HepG2 (cell line): ENCODE measurements around the gene LTK. TPM values are rescaled to one million over a fixed set of nuclear protein-coding genes. Genes with fewer than 3 reads are reported as not detected.

Source experiments
- ATAC-seq: fragments of 200-7000 bp; cut with Tn5 transposase; 3 replicates; pipeline ENCODE4 v1.9.1; 2020; ENCODE audit warnings: mild to moderate bottlenecking, moderate library complexity
- BruUV-seq: library from RNA; stranded (reverse); fragments of 400-500 nt; replicated peaks from 2 replicates; lab custom pipeline; 2021; lab: Mats Ljungman, UMichigan
- CTCF ChIA-PET: fragments of 300-600 bp; formaldehyde crosslinking; extraction: SDS; loops from one replicate; lab custom pipeline; 2021; ENCODE audit warnings: low total read pairs, inconsistent platforms, low intra/inter-chr PET ratio; lab: Yijun Ruan, JAX
- POLR2A ChIA-PET: fragments of 350-600 bp; sonication (Branson Sonifier 250); formaldehyde crosslinking; loops from one replicate; lab custom pipeline; 2020; ENCODE audit warnings: antibody characterized with exemption, inconsistent platforms; lab: Yijun Ruan, JAX
- DNase-seq: peaks from one replicate; pipeline ENCODE4 v3.0.0-alpha.2; 2015; ENCODE audit warnings: low spot score
- FAIRE-seq: peaks from 3 replicates; lab custom pipeline; 2011; peaks lifted over from hg19 to GRCh38; lab: Jason Lieb, UNC
- H2AFZ ChIP-seq: one replicate; pipeline ENCODE4 v1.6.1; 2011; ENCODE audit warnings: low read length, inconsistent platforms
- H3K27ac ChIP-seq: fragments of 300-600 bp; 3 replicates; pipeline ENCODE4 v1.8.0; 2011; ENCODE audit warnings: mixed run types, mild to moderate bottlenecking, mixed read lengths, low read length, inconsistent platforms; ENCODE audit not compliant: insufficient read depth; ENCODE audit errors: extremely low read length
- H3K27me3 ChIP-seq, 2 experiments: fragments of 200-600 bp in 1 of 2; 2 replicates in 1 of 2; 3 replicates in 1 of 2; pipeline versions ENCODE4 v1.6.0 to v1.8.0; 2011; ENCODE audit warnings: low read length in 2 of 2, mild to moderate bottlenecking in 2 of 2, moderate library complexity in 2 of 2, inconsistent platforms in 1 of 2; ENCODE audit not compliant: insufficient read depth in 2 of 2, control insufficient read depth in 1 of 2
- H3K36me3 ChIP-seq, 2 experiments: fragments of 200-600 bp in 1 of 2; replicated peaks in 1 of 2; 2 replicates in 1 of 2; 3 replicates in 1 of 2; pipeline versions ENCODE4 v1.5.1 to v1.8.0; 2011; ENCODE audit warnings: low read length in 2 of 2, inconsistent platforms in 1 of 2; ENCODE audit not compliant: insufficient read depth in 2 of 2, control insufficient read depth in 1 of 2
- H3K4me1 ChIP-seq: 2 replicates; pipeline ENCODE4 v1.5.1; 2012; ENCODE audit warnings: low read length, inconsistent platforms; ENCODE audit not compliant: insufficient read depth
- H3K4me2 ChIP-seq: 2 replicates; pipeline ENCODE4 v1.6.0; 2011; ENCODE audit warnings: low read depth, low read length, inconsistent platforms
- H3K4me3 ChIP-seq, 3 experiments: fragments of 200-600 bp in 1 of 3; sonication (generic), shearing (Covaris generic) in 1 of 3; replicated peaks in 1 of 3; 2 replicates each; pipeline ENCODE4 v1.5.1; 2011 to 2016; ENCODE audit warnings: low read length in 3 of 3, inconsistent platforms in 2 of 3, low read depth in 2 of 3, mild to moderate bottlenecking in 2 of 3, control low read depth in 1 of 3, mixed read lengths in 1 of 3; ENCODE audit not compliant: insufficient read depth in 1 of 3
- H3K79me2 ChIP-seq: one replicate; pipeline ENCODE4 v1.6.1; 2011; ENCODE audit warnings: low read length, inconsistent platforms; ENCODE audit not compliant: insufficient read depth
- H3K9ac ChIP-seq: 2 replicates; pipeline ENCODE4 v1.6.0; 2011; ENCODE audit warnings: mild to moderate bottlenecking, low read depth, low read length, inconsistent platforms; ENCODE audit not compliant: insufficient read depth
- H3K9me3 ChIP-seq: 2 replicates; pipeline ENCODE4 v1.5.1; 2012; ENCODE audit warnings: mild to moderate bottlenecking, low read length
- H4K20me1 ChIP-seq: 2 replicates; pipeline ENCODE4 v1.6.0; 2011; ENCODE audit warnings: inconsistent platforms, mild to moderate bottlenecking, low read length, moderate library complexity; ENCODE audit not compliant: insufficient read depth
- ATM ChIP-seq: fragments of 450-650 bp; IDR thresholded peaks from 2 replicates; pipeline ENCODE4 v1.7.1; 2017; ENCODE audit warnings: mild to moderate bottlenecking, borderline replicate concordance
- E2F1 ChIP-seq: sonication (generic); formaldehyde crosslinking; IDR thresholded peaks from 2 replicates; pipeline ENCODE4 v1.5.0; 2020; ENCODE audit warnings: missing genetic modification reagents
- ETV5 ChIP-seq: IDR thresholded peaks from 2 replicates; pipeline ENCODE4 v1.6.1; 2018; ENCODE audit warnings: missing biosample characterization, missing genetic modification reagents, inconsistent platforms, borderline replicate concordance
- HMG20B ChIP-seq: conservative IDR thresholded peaks from 2 replicates; pipeline ENCODE4 v1.6.1; 2016; ENCODE audit warnings: missing genetic modification reagents, missing compliant biosample characterization
- KLF12 ChIP-seq: sonication (generic); formaldehyde crosslinking; IDR thresholded peaks from 2 replicates; pipeline ENCODE4 v1.4.0; 2020; ENCODE audit warnings: missing genetic modification reagents, borderline replicate concordance
- PRPF4 ChIP-seq: fragments of 200-400 bp; formaldehyde crosslinking; IDR thresholded peaks from 2 replicates; pipeline ENCODE4 v1.6.1; 2016; ENCODE audit warnings: low read length, low read depth; ENCODE audit not compliant: poor library complexity, severe bottlenecking
- XRCC5 ChIP-seq: fragments of 200-400 bp; formaldehyde crosslinking; optimal IDR thresholded peaks from 2 replicates; pipeline ENCODE3; 2017; ENCODE audit warnings: mild to moderate bottlenecking, low read length
- ZBTB38 ChIP-seq: sonication (generic); formaldehyde crosslinking; IDR thresholded peaks from 2 replicates; pipeline ENCODE4 v1.5.1; 2020; ENCODE audit warnings: mild to moderate bottlenecking, missing genetic modification reagents
- ZNF709 ChIP-seq: sonication (generic); formaldehyde crosslinking; IDR thresholded peaks from 2 replicates; pipeline ENCODE4 v1.5.0; 2020; ENCODE audit warnings: mild to moderate bottlenecking, missing genetic modification reagents
- ZNF878 ChIP-seq: sonication (generic); formaldehyde crosslinking; IDR thresholded peaks from 2 replicates; pipeline ENCODE4 v1.8.1; 2023; ENCODE audit warnings: mild to moderate bottlenecking, missing genetic modification reagents, moderate library complexity
- WGBS: methylation state at CpG from one replicate; pipeline ENCODE4 v1.1.6; 2017; ENCODE audit warnings: low lambda C conversion rate; 5-methylcytosine and 5-hydroxymethylcytosine counted together
- in situ Hi-C: cut with HindIII; loops from 2 replicates; pipeline ENCODE4 v1.10.0; 2017; ENCODE audit warnings: low pct_unique_long_range_greater_than_20kb; ENCODE audit not compliant: extremely low pct_ligation_motif_present
- intact Hi-C: fragments of 100-400 bp; cut with micrococcal nuclease; formaldehyde crosslinking; loops from one replicate; pipeline ENCODE4 v1.10.0; 2022; ENCODE audit not compliant: unreplicated experiment
- polyA plus RNA-seq, 8 experiments: library from polyadenylated mRNA; depleted of rRNA in 3 of 8; stranded (reverse) in 7 of 8; unstranded in 1 of 8; fragments of >200 nt; fragmentation: Illumina TruSeq in 4 of 8; extraction: Trizol in 4 of 8; gene quantifications; 2 replicates each; pipeline versions ENCODE4 v1.2.1 to v1.2.3, GENCODE V29; 2011 to 2016; ENCODE audit warnings: low read depth in 4 of 8, missing spikeins in 1 of 8, mixed read lengths in 1 of 8; ENCODE audit not compliant: insufficient read depth in 1 of 8
- total RNA-seq, 5 experiments: library from RNA; depleted of rRNA; stranded (reverse); fragments of >200 nt; fragmentation: Illumina TruSeq; extraction: Trizol; gene quantifications; 2 replicates each; pipeline ENCODE4 v1.2.3, GENCODE V29; 2016; ENCODE audit warnings: low read depth in 1 of 5
- TF ChIP-seq, protein P1 (sequence below): sonication (generic); formaldehyde crosslinking; IDR thresholded peaks from 2 replicates; pipeline ENCODE4 v1.4.0; 2020; ENCODE audit warnings: mild to moderate bottlenecking, missing genetic modification reagents
- TF ChIP-seq, protein P2 (sequence below): sonication (generic); IDR thresholded peaks from 2 replicates; pipeline ENCODE4 v1.6.1; 2016; ENCODE audit warnings: low read depth, borderline replicate concordance
- TF ChIP-seq, protein P3 (sequence below): sonication (generic); formaldehyde crosslinking; conservative IDR thresholded peaks from 2 replicates; pipeline ENCODE4 v1.4.0; 2020; ENCODE audit warnings: missing genetic modification reagents

The LTK gene
- total and polyA plus RNA-seq, 2 of the 13 experiments (the other 11 are each of a cell fraction or from before 2014, with no cell fraction given): 0.01 TPM; not detected in 1

GRCh38 chr15:41510728-41511127 is 2.9 kb downstream of the LTK start:
- Histone ChIP-seq H3K27me3 (peaks cover 0 to 5% of the 10 kb centered on the region in 2 experiments; a peak in 1 of 5 replicates), H3K4me1 (0 out of 2 replicates have a peak, but pooled peaks cover 6% of the 10 kb centered on the region), H3K27ac (no peak overlapping the region), H3K4me3 (no peak overlapping the region), H3K4me2 (no peak overlapping the region), H3K79me2 (no peaks in the 10 kb centered on the region), H3K36me3 (no peaks in the 10 kb centered on the region), H3K9me3 (no peaks in the 10 kb centered on the region), H3K9ac (no peak overlapping the region), H2AFZ (no peak overlapping the region), H4K20me1 (no peaks in the 10 kb centered on the region)
- BruUV-seq: no TSS peak
- DNase-seq: no peak
- CTCF ChIA-PET: no interaction called here
- intact Hi-C loops (no loop called here), in situ Hi-C loops (no loop called here)
- POLR2A ChIA-PET: no interaction called here
- ATAC-seq: no peak
- no peak for TF ChIP-seq XRCC5
- TF ChIP-seq HMG20B: no peak
- TF ChIP-seq PRPF4: no peak
- TF ChIP-seq ZBTB38 (CRISPR knock-in tag): no peak
- no peak for TF ChIP-seq KLF12
- no peak for FAIRE-seq
- 53% methylated on average over 7 of the region's 7 CpGs for WGBS

DNA sequence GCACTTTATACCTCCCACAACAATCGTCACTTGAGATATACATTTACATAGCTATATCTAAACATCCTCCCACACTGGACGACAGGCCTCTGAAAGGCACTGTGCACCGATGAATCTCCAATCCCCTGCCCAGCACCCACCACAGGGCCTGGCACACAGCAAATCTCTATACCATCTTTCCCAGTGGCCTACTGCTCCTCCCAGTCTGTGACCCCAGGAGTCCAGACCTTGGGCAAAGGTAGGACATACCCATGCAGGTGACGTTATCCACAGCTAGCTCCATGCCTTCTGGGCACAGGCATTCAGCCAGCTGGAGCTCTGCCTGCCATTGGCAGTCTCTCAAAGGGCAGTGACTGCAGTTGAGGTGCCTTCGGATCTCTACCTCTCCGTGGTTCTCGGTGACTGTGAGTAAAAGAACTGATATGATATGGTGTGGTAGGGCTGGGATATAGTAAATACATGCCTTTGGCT is 5.8 kb downstream of the LTK start:
- in situ Hi-C loops: no loop called here
- FAIRE-seq: no peak
- Histone ChIP-seq H3K79me2 (no peaks in the 10 kb centered on the region), H3K4me2 (no peak overlapping the region), H3K27me3 (peaks cover 0 to 5% of the 10 kb centered on the region in 2 experiments; a peak in 1 of 5 replicates), H3K9me3 (no peaks in the 10 kb centered on the region), H2AFZ (no peak overlapping the region), H4K20me1 (no peaks in the 10 kb centered on the region), H3K4me1 (0 out of 2 replicates have a peak, but pooled peaks cover 6% of the 10 kb centered on the region), H3K9ac (no peak overlapping the region), H3K27ac (no peak overlapping the region), H3K4me3 (no peak overlapping the region), H3K36me3 (peaks cover under 1 to 5% of the 10 kb centered on the region in 2 experiments; a peak in 4 of 5 replicates)
- 64% methylated on average over 7 of the region's 7 CpGs for WGBS
- intact Hi-C loops: loop anchor here (5.0 kb wide), 1 partner anchor 41 kb away; no protein-coding TSS in a partner anchor
- BruUV-seq: no TSS peak
- ChIA-PET CTCF (interaction anchor here (1.6 kb wide), 1 partner anchor 42 kb away, joined by 13 read pairs; no protein-coding TSS in a partner anchor), POLR2A (interaction anchor here (1.5 kb wide), 2 partner anchors 12 to 15 kb away, joined by 5 read pairs; no protein-coding TSS in a partner anchor)
- ATAC-seq: peak; percentile 4; the same call in 2 of the 3 replicates
- DNase-seq: no peak
- TF ChIP-seq E2F1 (CRISPR knock-in tag) (no peak), ATM (no peak), ZNF709 (CRISPR knock-in tag) (no peak), ETV5 (CRISPR knock-in tag) (no peak), ZNF878 (CRISPR knock-in tag) (no peak)
- TF ChIP-seq, protein P1, sequence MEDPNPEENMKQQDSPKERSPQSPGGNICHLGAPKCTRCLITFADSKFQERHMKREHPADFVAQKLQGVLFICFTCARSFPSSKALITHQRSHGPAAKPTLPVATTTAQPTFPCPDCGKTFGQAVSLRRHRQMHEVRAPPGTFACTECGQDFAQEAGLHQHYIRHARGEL (CRISPR knock-in tag): no peak
- TF ChIP-seq, protein P2, sequence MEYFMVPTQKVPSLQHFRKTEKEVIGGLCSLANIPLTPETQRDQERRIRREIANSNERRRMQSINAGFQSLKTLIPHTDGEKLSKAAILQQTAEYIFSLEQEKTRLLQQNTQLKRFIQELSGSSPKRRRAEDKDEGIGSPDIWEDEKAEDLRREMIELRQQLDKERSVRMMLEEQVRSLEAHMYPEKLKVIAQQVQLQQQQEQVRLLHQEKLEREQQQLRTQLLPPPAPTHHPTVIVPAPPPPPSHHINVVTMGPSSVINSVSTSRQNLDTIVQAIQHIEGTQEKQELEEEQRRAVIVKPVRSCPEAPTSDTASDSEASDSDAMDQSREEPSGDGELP: no peak
- TF ChIP-seq, protein P3, sequence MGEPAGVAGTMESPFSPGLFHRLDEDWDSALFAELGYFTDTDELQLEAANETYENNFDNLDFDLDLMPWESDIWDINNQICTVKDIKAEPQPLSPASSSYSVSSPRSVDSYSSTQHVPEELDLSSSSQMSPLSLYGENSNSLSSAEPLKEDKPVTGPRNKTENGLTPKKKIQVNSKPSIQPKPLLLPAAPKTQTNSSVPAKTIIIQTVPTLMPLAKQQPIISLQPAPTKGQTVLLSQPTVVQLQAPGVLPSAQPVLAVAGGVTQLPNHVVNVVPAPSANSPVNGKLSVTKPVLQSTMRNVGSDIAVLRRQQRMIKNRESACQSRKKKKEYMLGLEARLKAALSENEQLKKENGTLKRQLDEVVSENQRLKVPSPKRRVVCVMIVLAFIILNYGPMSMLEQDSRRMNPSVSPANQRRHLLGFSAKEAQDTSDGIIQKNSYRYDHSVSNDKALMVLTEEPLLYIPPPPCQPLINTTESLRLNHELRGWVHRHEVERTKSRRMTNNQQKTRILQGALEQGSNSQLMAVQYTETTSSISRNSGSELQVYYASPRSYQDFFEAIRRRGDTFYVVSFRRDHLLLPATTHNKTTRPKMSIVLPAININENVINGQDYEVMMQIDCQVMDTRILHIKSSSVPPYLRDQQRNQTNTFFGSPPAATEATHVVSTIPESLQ (CRISPR knock-in tag): no peak
